Common myeloid progenitor, CD34-positive (primary cell): ENCODE data around the gene CHD6.

Experiments
- CTCF ChIA-PET: fragments of 350-600 bp; sonication (Branson Sonifier 250); formaldehyde crosslinking; loops from one replicate; lab custom pipeline; 2021; ENCODE audit warnings: antibody characterized with exemption; lab: Charles Lee
- POLR2A ChIA-PET: fragments of 350-600 bp; sonication (Branson Sonifier 250); formaldehyde crosslinking; loops from one replicate; lab custom pipeline; 2021; ENCODE audit warnings: antibody characterized with exemption; lab: Charles Lee
- DNase-seq, 3 donors: peaks; one replicate each; pipeline versions ENCODE4 v3.0.0 to v3.0.0-alpha.2; 2013
- H3K27ac ChIP-seq, 2 experiments: 1 replicate in 1 of 2; 2 replicates in 1 of 2; pipeline ENCODE4 v1.7.0; 2013; ENCODE audit warnings: inconsistent platforms in 2 of 2, low read length in 2 of 2, mild to moderate bottlenecking in 2 of 2, low read depth in 1 of 2, moderate library complexity in 1 of 2; ENCODE audit not compliant: severe bottlenecking in 2 of 2, insufficient read depth in 1 of 2, poor library complexity in 1 of 2
- H3K27me3 ChIP-seq, 5 experiments: replicated peaks in 2 of 5; 1 replicate in 3 of 5; 2 replicates in 2 of 5; pipeline versions ENCODE4 v1.6.1 to v1.7.0; 2013; ENCODE audit warnings: low read length in 4 of 5, mild to moderate bottlenecking in 2 of 5, moderate library complexity in 2 of 5, inconsistent platforms in 1 of 5; ENCODE audit not compliant: insufficient read depth in 5 of 5, control insufficient read depth in 4 of 5
- H3K36me3 ChIP-seq, 4 experiments: 1 replicate in 2 of 4; 2 replicates in 2 of 4; pipeline versions ENCODE4 v1.6.1 to v1.7.0; 2013; ENCODE audit warnings: low read length in 3 of 4, control low read depth in 1 of 4, mild to moderate bottlenecking in 1 of 4; ENCODE audit not compliant: control insufficient read depth in 4 of 4, insufficient read depth in 4 of 4
- H3K4me1 ChIP-seq, 4 experiments: 1 replicate in 3 of 4; 2 replicates in 1 of 4; pipeline versions ENCODE4 v1.6.1 to v1.7.1; 2013; ENCODE audit warnings: low read length in 3 of 4, mild to moderate bottlenecking in 3 of 4, control low read depth in 1 of 4, inconsistent platforms in 1 of 4, moderate library complexity in 1 of 4; ENCODE audit not compliant: control insufficient read depth in 4 of 4, insufficient read depth in 4 of 4; ENCODE audit errors: control extremely low read depth in 1 of 4
- H3K4me3 ChIP-seq, 7 experiments: 1 replicate in 4 of 7; 2 replicates in 3 of 7; pipeline versions ENCODE4 v1.5.1 to v1.7.0; 2013; ENCODE audit warnings: mild to moderate bottlenecking in 7 of 7, low read length in 6 of 7, moderate library complexity in 6 of 7, inconsistent platforms in 2 of 7, low read depth in 2 of 7, control low read depth in 1 of 7; ENCODE audit not compliant: insufficient read depth in 4 of 7, control insufficient read depth in 1 of 7; ENCODE audit errors: extremely low read depth in 1 of 7
- H3K9me3 ChIP-seq, 5 experiments: 1 replicate in 4 of 5; 2 replicates in 1 of 5; pipeline versions ENCODE4 v1.6.1 to v1.7.1; 2013; ENCODE audit warnings: low read length in 4 of 5, mild to moderate bottlenecking in 2 of 5, inconsistent platforms in 1 of 5, low read depth in 1 of 5, moderate library complexity in 1 of 5; ENCODE audit not compliant: control insufficient read depth in 4 of 5, insufficient read depth in 2 of 5; ENCODE audit errors: control extremely low read depth in 1 of 5
- WGBS: methylation state at CpG from one replicate; pipeline ENCODE4 v1.1.5; 2013; ENCODE audit not compliant: insufficient coverage; 5-methylcytosine and 5-hydroxymethylcytosine counted together

The CHD6 gene

DNA sequence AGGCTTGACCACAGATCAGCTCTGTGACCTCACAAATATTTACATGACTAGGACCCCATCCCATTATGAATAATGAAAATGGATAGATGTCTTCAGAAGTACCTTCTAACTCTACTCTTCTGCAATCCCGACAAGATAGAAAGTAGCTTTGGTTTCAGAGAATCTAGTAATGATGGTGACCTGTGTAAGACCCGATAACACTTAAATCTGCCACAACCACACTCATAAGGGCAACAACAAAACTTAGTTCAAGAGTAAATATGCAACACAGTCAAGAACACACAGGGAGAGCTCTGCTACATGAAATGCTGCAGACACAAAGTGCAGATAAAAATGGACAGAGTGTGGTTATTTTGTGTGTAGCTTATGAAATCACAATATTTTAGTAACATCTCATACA lies 9.6 kb downstream of the CHD6 start:
- H3K9me3 ChIP-seq, result peaks cover 0 to 3% (median 0%) of the 10 kb centered on the region in 5 experiments

DNA sequence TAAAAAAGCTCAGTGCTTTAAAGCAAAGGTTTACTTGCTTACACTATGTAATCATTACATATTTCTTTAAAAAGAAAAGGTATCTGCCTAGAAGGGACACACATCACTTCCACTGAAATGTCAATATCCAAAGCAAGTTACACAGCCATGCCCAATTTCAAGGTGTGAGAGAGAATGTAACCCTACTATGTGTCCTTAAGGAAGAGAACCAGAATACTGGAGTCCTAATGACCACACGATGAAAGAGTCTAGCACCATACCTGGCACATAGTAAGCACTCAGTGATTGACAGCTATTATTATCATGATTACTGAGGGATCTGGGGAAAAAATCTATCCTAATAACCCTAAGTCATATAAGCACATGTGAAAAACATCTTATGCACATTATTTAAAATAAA lies 10.4 kb downstream of the CHD6 start:
- no peak overlapping the region for H3K4me3 ChIP-seq
- no peak overlapping the region for H3K27ac ChIP-seq
- ChIA-PET CTCF (interaction anchor here (0.8 to 1.3 kb wide), 3 partner anchors 34 to 44 kb away, joined by 3 read pairs; no protein-coding TSS in a partner anchor), POLR2A (interaction anchor here (0.6 kb wide), 1 partner anchor 18 kb away, joined by 3 read pairs; no protein-coding TSS in a partner anchor)
- no peak for DNase-seq
- no peaks in the 10 kb centered on the region for H3K27me3 ChIP-seq
- WGBS, result no CpG with 5 or more reads among the region's 1 CpG
- peaks cover 0 to 8% (median 2%) of the 10 kb centered on the region in 4 experiments for H3K36me3 ChIP-seq
- peaks cover 0 to 5% (median 0%) of the 10 kb centered on the region in 5 experiments for H3K9me3 ChIP-seq
- peaks cover 0 to 10% (median 8%) of the 10 kb centered on the region in 4 experiments for H3K4me1 ChIP-seq

More for the DNA sequence above, 9.6 kb downstream of the CHD6 start:
- peaks cover 0 to 8% (median 0%) of the 10 kb centered on the region in 4 experiments for H3K36me3 ChIP-seq
- POLR2A ChIA-PET, result no interaction called here
- no CpG with 5 or more reads among the region's 2 CpGs for WGBS
- DNase-seq, result no peak
- H3K4me1 ChIP-seq, result peaks cover 0 to 13% (median 10%) of the 10 kb centered on the region in 4 experiments
- no peaks in the 10 kb centered on the region for H3K27me3 ChIP-seq
- CTCF ChIA-PET, result interaction anchor here (0.8 to 1.3 kb wide), 3 partner anchors 35 to 44 kb away, joined by 3 read pairs; no protein-coding TSS in a partner anchor
- no peak overlapping the region for H3K4me3 ChIP-seq
- no peak overlapping the region for H3K27ac ChIP-seq

DNA sequence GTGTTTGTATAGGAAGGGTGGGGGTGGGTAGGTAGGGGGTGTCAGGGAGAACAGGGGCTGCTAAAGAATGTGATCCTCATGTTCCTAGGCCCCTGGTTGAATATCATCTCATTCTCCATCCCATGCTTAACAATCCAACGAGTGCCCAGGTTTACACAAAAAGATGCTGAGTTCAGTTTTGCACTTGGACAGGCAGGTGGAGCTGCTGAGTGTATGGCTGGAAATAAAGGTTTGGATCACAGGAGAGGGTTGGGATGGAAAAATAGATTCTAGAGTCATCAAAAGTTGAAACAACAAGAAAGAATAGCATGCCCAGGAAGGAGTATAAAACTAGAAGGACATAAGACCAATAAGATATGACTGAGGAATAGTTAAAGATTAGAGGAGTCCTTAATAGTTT lies 14.2 kb downstream of the CHD6 start:
- H3K27ac ChIP-seq, result no peak overlapping the region
- no peaks in the 10 kb centered on the region for H3K27me3 ChIP-seq
- 100% methylated on average over 1 of the region's 1 CpG for WGBS
- H3K4me1 ChIP-seq, result peaks cover 0 to under 1% (median under 1%) of the 10 kb centered on the region in 4 experiments
- DNase-seq, result no peak
- ChIA-PET CTCF (no interaction called here), POLR2A (no interaction called here)
- no peak overlapping the region for H3K4me3 ChIP-seq
- peaks cover 0 to 24% (median 2%) of the 10 kb centered on the region in 4 experiments for H3K36me3 ChIP-seq
- peaks cover 5 to 41% (median 30%) of the 10 kb centered on the region in 5 experiments for H3K9me3 ChIP-seq

DNA sequence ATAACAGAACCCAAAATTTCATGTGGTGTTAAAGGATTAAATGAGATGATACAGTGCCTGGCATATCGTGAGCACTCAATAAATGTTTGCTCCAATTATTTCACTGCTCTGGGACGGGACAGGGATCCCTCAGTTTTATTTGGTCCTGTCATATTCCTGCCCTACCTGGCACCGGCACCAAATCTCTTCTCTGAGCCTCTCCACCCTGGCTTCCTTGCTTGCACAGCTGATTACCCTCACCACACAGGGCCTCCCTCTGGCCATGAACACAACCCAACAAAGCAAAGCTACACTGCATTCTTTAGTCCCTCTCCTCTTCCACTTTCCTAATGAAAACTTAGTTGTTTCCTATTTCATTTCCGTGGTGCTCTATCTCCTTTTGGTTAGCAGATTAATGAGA lies 16.4 kb downstream of the CHD6 start:
- Histone ChIP-seq H3K27ac (no peak overlapping the region), H3K4me1 (no peaks in the 10 kb centered on the region), H3K4me3 (no peak overlapping the region), H3K36me3 (peaks cover 0 to 25% (median 2%) of the 10 kb centered on the region in 4 experiments), H3K27me3 (no peaks in the 10 kb centered on the region), H3K9me3 (peaks cover 7 to 64% (median 44%) of the 10 kb centered on the region in 5 experiments)
- CTCF ChIA-PET, result no interaction called here
- no peak for DNase-seq
- WGBS, result 100% methylated on average over 3 of the region's 4 CpGs
- POLR2A ChIA-PET, result no interaction called here

DNA sequence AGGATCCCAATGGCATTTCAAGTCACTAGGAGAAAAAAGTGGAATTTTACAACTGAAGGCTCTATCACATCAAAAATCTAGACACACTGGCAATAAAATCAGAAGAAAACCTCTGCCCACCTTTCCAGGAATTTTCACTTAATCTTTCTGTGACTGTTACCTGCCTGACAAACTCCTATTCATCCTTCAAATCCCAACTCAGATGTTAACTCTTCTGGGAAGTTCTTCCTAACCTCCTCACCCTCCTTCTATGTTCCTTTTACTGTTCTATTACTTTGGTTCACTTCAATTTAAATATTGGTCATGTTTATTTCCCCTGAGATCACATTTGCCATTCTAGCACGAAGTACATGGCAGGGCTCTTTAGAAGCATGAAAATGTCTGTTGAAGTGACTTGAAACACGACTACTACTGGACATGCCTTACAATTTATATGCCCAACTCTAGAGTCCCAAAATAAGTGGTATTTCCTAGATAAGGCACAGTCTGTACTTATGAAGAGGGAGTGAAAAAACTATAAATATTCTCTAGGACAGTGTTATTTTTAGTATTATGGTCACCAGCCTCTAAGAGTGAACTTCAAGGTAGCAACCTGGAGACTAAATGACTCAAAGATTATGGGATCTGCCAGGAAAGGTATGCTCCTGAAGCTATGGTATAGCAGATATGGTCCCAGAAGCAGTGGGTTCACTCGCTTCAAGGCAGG lies 17.1 kb downstream of the CHD6 start:
- POLR2A ChIA-PET, result no interaction called here
- Histone ChIP-seq H3K9me3 (peaks cover 7 to 70% (median 51%) of the 10 kb centered on the region in 5 experiments), H3K36me3 (peaks cover 0 to 25% (median 2%) of the 10 kb centered on the region in 4 experiments), H3K27ac (no peak overlapping the region), H3K4me3 (no peak overlapping the region), H3K27me3 (no peaks in the 10 kb centered on the region), H3K4me1 (no peaks in the 10 kb centered on the region)
- no CpG with 5 or more reads among the region's 3 CpGs for WGBS
- DNase-seq, result no peak
- CTCF ChIA-PET, result no interaction called here

DNA sequence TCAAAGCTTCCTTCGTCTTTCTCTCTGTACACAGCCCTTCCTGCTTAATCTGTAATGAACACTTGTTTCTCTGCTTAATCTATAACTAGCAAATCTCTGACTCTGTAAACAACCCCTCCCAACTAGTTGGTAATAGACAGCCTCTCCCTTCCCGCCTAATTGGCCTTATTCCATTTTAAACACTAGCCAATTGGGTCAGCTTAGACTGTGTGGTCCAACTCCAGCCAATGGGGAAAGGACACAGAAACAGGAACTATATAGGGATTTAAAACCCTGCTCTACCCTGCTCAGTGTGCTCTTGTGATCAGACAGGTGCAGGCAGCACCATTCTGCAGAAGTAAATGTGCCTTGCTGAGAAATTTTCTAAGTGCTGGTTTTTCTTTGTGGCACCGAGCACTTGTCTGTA lies 18.5 kb downstream of the CHD6 start:
- peak in 2 of 3 donors; percentile 25 to 28 for DNase-seq
- Histone ChIP-seq H3K4me1 (no peaks in the 10 kb centered on the region), H3K9me3 (peaks cover 7 to 83% (median 61%) of the 10 kb centered on the region in 5 experiments), H3K4me3 (peak overlapping the region in 1 of 7 experiments; percentile 1), H3K27me3 (no peaks in the 10 kb centered on the region), H3K27ac (no peak overlapping the region), H3K36me3 (peaks cover 1 to 35% (median 6%) of the 10 kb centered on the region in 4 experiments)
- ChIA-PET POLR2A (no interaction called here), CTCF (no interaction called here)
- WGBS, result 74% methylated on average over 3 of the region's 3 CpGs

DNA sequence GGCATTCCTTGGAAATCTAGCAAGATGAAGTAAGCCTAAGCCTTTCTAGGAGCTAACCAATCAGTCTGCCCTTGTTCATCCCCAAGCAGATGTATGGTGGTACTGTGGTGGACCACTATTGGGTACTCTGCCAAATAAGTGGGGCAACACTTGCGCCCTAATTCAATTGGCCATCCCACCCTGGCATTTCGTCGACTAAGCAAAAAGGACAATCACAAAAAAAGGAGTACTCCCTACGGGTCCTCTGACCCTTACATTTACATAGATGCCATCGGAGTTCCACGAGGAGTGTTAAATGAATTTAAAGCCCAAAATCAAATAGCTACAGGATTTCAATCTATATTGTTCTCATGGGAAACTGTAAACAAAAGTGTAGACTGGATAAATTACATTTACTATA lies 19.5 kb downstream of the CHD6 start:
- H3K9me3 ChIP-seq, result peaks cover 9 to 84% (median 62%) of the 10 kb centered on the region in 5 experiments
- H3K27ac ChIP-seq, result no peak overlapping the region
- 94% methylated on average over 3 of the region's 6 CpGs for WGBS
- no peaks in the 10 kb centered on the region for H3K27me3 ChIP-seq
- CTCF ChIA-PET, result no interaction called here
- H3K4me1 ChIP-seq, result no peaks in the 10 kb centered on the region
- DNase-seq, result no peak
- no peak overlapping the region for H3K4me3 ChIP-seq
- H3K36me3 ChIP-seq, result peaks cover 2 to 37% (median 8%) of the 10 kb centered on the region in 4 experiments
- POLR2A ChIA-PET, result no interaction called here
